K562 (cell line): ENCODE measurements around the gene FARSA. TPM values are rescaled to one million over a fixed set of nuclear protein-coding genes. Genes with fewer than 3 reads are reported as not detected.
A peak's percentile ranks its signal among the peaks of the same experiment; 100 is the strongest.

Source experiments
- BACH1 ChIP-seq: fragments of 200-800 bp; sonication (Bioruptor generic); IDR thresholded peaks from 2 replicates; pipeline ENCODE4 v1.6.1; 2016; ENCODE audit warnings: missing genetic modification characterization, missing compliant biosample characterization
- CBX1 ChIP-seq: sonication (generic); IDR thresholded peaks from 2 replicates; pipeline ENCODE4 v1.6.1; 2016; ENCODE audit warnings: antibody characterized with exemption, low read depth, mild to moderate bottlenecking
- CHD2 ChIP-seq: IDR thresholded peaks from 2 replicates; pipeline ENCODE4 v1.6.1; 2011; ENCODE audit warnings: low read depth, low read length
- CHD7 ChIP-seq: fragments of 200-600 bp; sonication (generic); IDR thresholded peaks from one replicate; pipeline ENCODE4 v1.6.1; 2012; ENCODE audit warnings: mild to moderate bottlenecking, low read depth, low read length, inconsistent platforms
- FOXA3 ChIP-seq, 2 experiments: fragments of 450-650 bp in 1 of 2; sonication (generic) in 1 of 2; formaldehyde crosslinking; IDR thresholded peaks in 1 of 2; conservative IDR thresholded peaks in 1 of 2; 2 replicates each; pipeline versions ENCODE4 v1.4.0 to v1.8.0; 2020 to 2022; ENCODE audit warnings: mild to moderate bottlenecking in 2 of 2, missing genetic modification reagents in 1 of 2
- FOXJ2 ChIP-seq: fragments of 200-800 bp; sonication (Bioruptor generic); IDR thresholded peaks from 2 replicates; pipeline ENCODE4 v1.6.1; 2016; ENCODE audit warnings: missing genetic modification characterization, missing compliant biosample characterization
- FOXK1 ChIP-seq: sonication (generic); formaldehyde crosslinking; IDR thresholded peaks from 2 replicates; pipeline ENCODE4 v1.8.0; 2022; ENCODE audit warnings: missing genetic modification reagents, mild to moderate bottlenecking, borderline replicate concordance
- PRMT5 ChIP-seq: sonication (generic); formaldehyde crosslinking; IDR thresholded peaks from 2 replicates; pipeline ENCODE4 v1.5.0; 2020; ENCODE audit warnings: missing genetic modification reagents
- RUNX1 ChIP-seq: sonication (generic); IDR thresholded peaks from 2 replicates; pipeline ENCODE4 v1.6.1; 2016; ENCODE audit warnings: antibody characterized with exemption, low read depth
- SOX6 ChIP-seq: fragments of 450-650 bp; IDR thresholded peaks from 2 replicates; pipeline ENCODE4 v1.6.1; 2014; ENCODE audit warnings: mild to moderate bottlenecking
- ZKSCAN8 ChIP-seq: fragments of 200-800 bp; sonication (Bioruptor generic); IDR thresholded peaks from 2 replicates; pipeline ENCODE4 v1.6.1; 2016; ENCODE audit warnings: missing genetic modification characterization, missing compliant biosample characterization
- ZNF445 ChIP-seq: fragments of 250-450 bp; sonication (Bioruptor Pico); IDR thresholded peaks from 2 replicates; pipeline ENCODE4 v1.4.0; 2020; ENCODE audit warnings: low read depth, mild to moderate bottlenecking, moderate library complexity
- ZNF449 ChIP-seq: fragments of 250-450 bp; sonication (Bioruptor Pico); IDR thresholded peaks from 2 replicates; pipeline ENCODE4 v1.8.0; 2022; ENCODE audit warnings: moderate library complexity, mild to moderate bottlenecking, inconsistent platforms
- polyA plus RNA-seq, 8 experiments: library from polyadenylated mRNA; depleted of rRNA in 4 of 8; stranded (reverse) in 5 of 8; unstranded in 3 of 8; fragments of >200 nt; fragmentation: Nextera tagmentation in 2 of 8; fragmentation: Illumina TruSeq in 1 of 8; extraction: Ambion mirVana in 2 of 8; extraction: Trizol in 1 of 8; gene quantifications; 2 replicates each; pipeline versions ENCODE4 v1.2.1 to v1.2.3, GENCODE V29; 2011 to 2014; ENCODE audit warnings: inconsistent platforms in 1 of 8, missing spikeins in 1 of 8
- total RNA-seq, 7 experiments: library from RNA; depleted of rRNA in 6 of 7; stranded (reverse); fragments of >200 nt in 6 of 7; fragmentation: Illumina TruSeq in 2 of 7; extraction: Trizol in 2 of 7; gene quantifications; 2 replicates each; pipeline versions ENCODE4 v1.2.1 to v1.2.3, GENCODE V29; 2011 to 2021; ENCODE audit warnings: low replicate concordance in 1 of 7

Gene FARSA
- total and polyA plus RNA-seq, 9 of the 15 experiments (the other 6 are each of a cell fraction or from before 2014, with no cell fraction given): 25.2 to 237 (median 89.6) TPM

- TF ChIP-seq CHD7: no peak
- no peak for TF ChIP-seq CBX1
- peak; percentile 71; the same call in 1 of the 2 replicates for TF ChIP-seq ZKSCAN8 (CRISPR knock-in tag)
- TF ChIP-seq SOX6: peak; percentile 73
- TF ChIP-seq PRMT5 (CRISPR knock-in tag): no peak
- no peak for TF ChIP-seq FOXA3 (CRISPR knock-in tag; conservative IDR thresholded peaks at IDR 0.05 in 1 of 2, IDR thresholded peaks at IDR 0.05 in 1 of 2)
- no peak for TF ChIP-seq FOXJ2 (tag)
- no peak for TF ChIP-seq ZNF445 (CRISPR knock-in tag)
- TF ChIP-seq CHD2: no peak
- no peak for TF ChIP-seq ZNF449 (CRISPR knock-in tag)
- TF ChIP-seq FOXK1: no peak
- peak; percentile 76; the same call in 1 of the 2 replicates for TF ChIP-seq RUNX1
- no peak for TF ChIP-seq BACH1
Measured at GRCh38 chr19:12884926-12885748, 48.4 kb downstream of the FARSA start (continued).
